Activated gamma-delta T cell (primary cell): ENCODE measurements around the gene DCTN1.
A peak's percentile ranks its signal among the peaks of the same experiment; 100 is the strongest.
"Not testable (repeated sequence)": the region's sequence is repeated elsewhere in the genome, so short reads cannot be mapped to it uniquely, and the experiment has no call there.

Experiments used
- DNase-seq: peaks from one replicate; lab custom pipeline; 2025; lab: John Stamatoyannopoulos, UW
- total RNA-seq, 2 donors: gene quantifications; one replicate each; lab custom pipeline; 2026; lab: John Stamatoyannopoulos, UW

The DCTN1 gene
- total RNA-seq = 136 to 139 reads per million in 2 donors

- no peak for DNase-seq
These were observed at the start of gene DCTN1 for GRCh38 chr2:74379851-74380789. Gene DCTN1, minus strand, starts transcription at chr2:74380311. Its CDS starts 274 bp downstream, at chr2:74380037.

DNA sequence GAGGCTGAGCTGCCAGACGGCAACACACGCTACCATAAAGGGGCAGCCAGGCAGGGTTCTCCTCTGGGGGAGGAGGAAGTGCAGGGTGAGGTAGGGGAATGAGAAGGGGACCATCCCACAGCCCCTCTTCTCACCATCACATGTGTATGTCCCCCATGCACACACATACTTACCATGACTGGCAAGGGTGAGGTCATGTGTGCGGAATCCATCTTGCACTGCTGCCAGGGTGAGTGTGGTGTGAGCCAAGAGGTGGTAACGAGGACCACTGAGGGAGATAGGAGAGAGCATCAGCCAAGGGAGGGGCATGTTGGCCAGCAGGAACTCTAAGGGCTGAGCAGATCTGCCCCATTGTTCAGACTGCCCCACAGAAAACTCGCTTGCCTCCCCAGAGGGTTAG lies 48.6 kb upstream of the DCTN1 start:
- DNase-seq = no peak

GRCh38 chr2:74427551-74427950 lies 47.4 kb upstream of the DCTN1 start:
- no peak for DNase-seq

DNA sequence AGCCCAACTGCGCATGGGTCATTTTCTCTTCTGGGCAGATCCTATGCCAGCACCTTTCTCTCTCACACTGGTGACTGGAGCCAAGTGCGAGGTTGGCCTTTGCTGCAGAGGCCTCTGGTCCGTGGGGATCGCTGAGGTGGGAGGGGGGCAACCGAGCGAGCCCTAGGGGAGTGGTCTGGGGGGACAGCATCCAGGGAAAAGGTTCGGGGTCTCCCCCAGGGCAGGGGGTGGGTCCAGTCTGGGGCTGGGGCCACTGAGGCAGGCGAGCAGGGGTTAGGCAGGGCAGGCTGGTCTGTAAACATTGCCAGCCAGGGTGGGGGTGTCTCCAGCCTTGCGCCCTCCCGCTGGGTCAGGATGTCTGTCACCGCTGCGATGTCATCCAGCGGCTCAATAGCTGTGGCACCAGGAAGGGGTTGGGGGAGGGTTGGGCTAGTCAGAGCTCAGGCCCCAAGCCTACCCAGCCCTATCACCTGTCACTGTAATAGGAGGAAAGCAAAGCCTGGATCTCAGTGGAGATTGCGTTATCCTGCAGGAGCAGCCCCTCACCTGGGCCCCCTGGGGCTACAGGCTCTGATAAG lies 46.2 kb upstream of the DCTN1 start:
- no peak for DNase-seq

GRCh38 chr2:74425523-74425922 lies 45.4 kb upstream of the DCTN1 start:
- DNase-seq = no peak

- DNase-seq = no peak
These were observed 44.9 kb upstream of the DCTN1 start for GRCh38 chr2:74424995-74425406.

- no peak for DNase-seq
These were observed 44.3 kb upstream of the DCTN1 start for GRCh38 chr2:74424139-74424992.

DNA sequence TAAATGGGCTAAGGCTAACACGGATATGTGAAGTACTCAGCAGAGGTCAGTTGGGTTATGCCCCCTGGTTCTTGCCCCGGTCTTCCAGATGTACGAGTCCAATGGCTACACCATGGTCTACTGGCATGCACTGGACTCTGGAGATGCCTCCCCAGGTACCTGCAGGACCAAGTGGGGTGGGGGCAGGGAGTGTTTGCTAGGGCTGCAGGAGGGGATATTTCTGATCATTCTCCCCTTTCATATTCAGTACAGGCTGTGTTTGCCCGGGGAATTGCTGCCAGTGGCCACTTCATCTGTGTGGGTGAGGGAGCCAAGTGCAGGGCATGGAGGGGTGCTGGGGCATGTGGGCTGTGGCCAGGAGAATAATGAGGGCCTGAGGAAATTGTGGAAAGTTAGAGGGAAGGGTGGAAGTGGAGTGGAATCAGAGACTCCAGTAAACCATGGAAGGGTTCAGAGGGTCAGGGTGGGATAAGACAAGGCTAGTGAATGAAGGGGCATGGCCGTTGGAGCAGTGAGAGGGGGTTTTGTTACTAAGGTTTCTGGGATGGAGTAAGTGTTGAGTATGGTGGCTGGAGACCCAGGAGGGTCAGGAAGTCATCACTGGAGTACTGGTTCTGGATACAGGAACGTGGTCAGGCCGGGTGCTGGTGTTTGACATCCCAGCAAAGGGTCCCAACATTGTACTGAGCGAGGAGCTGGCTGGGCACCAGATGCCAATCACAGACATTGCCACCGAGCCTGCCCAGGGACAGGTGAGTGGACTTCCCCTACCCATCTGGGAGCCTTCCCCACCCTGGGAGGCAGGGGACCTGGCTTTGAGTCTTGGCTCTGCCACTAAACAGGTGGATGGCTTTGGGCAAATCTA lies 43.4 kb upstream of the DCTN1 start:
- DNase-seq = no peak

DNA sequence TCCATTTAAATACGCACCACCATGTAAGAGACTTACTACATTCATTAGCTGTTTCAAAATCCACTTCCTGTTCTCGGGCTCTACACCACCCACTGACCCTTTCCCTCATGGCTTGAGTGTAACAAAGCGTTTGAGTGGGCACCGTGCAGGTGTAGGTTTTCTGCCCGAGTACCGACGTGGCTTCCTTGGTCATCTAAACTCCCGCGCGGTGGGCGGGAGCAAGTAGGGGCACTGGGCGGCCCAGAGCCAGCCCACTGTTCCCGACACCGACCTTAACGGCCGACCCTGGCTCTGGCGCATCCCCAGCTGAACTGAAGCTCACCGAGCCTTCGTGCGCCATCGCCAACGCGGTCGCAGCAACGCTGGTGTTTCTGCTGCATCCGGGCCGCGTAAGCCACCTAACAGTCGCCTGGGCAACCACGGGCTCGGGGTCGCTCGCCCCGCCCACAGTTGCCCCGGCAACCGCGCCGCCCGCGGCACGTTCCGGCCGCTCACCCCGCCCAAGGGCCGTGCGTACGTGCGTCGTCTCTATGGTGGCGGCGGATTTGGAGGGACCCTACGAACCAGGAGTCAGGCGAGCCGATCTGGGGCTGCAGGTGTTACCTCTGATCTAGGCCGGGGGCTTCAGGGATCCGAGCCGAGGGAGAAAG lies 41.2 kb upstream of the DCTN1 start, which contains the start of the genes C2orf81 and WDR54:
Gene C2orf81, minus strand, starts transcription at position 399 of the 650 bp plus-strand sequence. Its CDS starts 59 bp downstream, at position 340.
Gene WDR54, plus strand, starts transcription at position 510 of the 650 bp plus-strand sequence. CDS start 424 bp downstream, outside the sequence.
- peak; percentile 89 for DNase-seq

DNA sequence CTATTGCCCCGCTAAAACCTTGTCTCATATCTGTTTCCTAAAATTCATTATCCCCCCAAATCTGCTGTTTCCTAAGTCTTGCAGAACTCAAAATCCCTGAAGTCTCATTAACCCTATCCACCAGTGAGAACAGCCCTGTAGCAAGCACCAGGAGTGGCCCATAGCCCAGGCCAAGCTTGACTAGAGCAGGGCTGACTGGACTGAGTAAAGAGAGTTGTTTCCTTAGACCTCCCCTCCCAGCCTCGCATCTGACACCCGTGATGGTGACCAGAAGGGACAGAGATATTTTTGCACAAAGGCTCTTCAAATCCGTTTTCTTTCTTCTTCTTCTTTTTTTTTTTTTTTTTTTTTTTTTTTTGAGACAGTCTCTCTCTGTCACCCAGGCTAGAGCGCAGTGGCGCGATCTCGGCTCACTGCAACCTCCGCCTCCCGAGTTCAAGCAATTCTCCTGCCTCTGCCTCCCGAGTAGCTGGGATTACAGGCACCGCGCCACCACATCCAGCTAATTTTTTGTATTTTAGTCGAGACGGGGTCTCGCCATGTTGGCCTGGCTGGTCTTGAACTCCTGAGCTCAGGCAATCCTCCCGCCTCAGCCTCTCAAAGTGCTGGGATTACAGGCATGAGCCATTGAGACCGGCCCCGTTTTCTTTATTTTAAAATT lies 40.5 kb upstream of the DCTN1 start:
- not testable (repeated sequence) for DNase-seq

GRCh38 chr2:74420006-74420405 lies 39.9 kb upstream of the DCTN1 start:
- no peak for DNase-seq

DNA sequence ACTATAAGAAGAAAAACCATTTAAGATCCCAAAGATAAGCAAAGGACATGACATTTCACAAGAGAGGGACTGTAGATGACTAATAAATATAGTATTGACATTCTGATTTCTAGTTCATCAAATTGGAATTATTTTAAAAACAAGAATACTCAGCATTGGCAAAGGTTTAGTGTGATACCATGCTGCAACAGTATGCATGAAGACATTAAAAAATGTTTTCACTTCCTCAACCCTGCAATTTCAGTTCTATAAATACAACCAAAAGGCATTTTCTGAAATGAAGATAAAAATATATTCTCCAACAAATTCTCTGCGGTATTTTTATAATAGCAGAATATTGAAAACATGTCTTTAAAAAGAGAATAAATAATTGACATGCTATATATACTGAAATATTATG lies 39.2 kb upstream of the DCTN1 start:
- DNase-seq = no peak

DNA sequence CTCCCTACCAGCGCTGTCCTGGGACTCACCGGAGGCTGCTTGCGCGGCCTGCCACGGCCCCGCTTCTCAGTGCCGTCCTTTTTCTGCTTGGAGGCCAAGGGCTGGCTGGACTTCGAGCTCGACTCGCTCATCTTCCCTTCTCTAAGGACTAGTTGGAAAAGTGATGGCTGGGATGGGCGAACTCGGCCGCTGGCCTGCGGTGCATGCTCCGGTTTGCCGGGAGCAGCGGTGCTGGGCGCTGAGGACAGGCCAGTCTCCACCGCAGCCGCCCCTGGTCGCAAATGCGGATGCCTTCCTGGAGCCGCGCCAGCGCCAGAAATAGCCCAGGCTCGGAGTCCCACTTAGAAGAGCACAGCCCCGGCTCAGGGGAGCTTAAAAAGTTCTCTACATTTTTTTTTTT lies 38.2 kb upstream of the DCTN1 start:
- DNase-seq = no peak

DNA sequence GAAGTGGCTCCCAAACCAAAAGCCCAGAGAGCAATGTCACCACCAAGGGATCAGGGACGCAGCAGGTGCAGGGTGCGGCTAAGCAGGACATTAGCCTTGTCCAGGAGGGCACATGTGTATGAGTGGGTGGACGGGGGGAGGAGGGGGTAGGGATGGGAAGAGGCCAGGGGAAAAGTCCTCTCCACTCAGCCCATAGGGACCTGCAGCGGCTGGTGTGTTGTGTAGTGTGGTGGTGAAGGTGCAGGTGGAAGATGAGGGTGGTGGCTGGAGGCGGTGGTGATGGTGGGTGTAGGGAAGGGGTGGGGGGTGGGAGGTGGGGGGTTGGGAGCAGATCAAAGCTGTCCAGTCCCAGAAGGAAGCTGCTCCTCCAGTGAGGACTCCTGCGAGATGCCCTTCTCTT lies 37.7 kb upstream of the DCTN1 start:
- no peak for DNase-seq

DNA sequence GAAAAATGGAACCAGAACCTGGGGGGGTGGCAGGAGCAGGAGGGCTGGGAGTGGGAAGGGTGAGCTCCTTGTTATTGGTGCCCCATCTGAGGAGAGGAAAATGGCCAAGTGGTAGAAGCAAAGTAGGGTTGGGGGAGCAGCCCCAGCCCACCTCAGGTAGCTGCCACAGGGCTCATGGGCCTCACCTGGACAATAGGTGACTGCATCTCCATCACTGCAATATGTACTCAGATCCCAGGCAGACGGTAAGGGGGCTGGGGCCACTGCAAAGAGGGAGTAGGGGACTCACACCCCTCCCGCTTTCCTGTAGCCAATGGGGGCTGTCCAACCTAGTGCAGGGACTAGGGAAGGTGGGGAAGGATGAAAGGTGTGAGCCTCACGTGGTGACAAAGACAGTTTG lies 37.1 kb upstream of the DCTN1 start:
- no peak for DNase-seq

- DNase-seq = no peak
These were observed 36.7 kb upstream of the DCTN1 start for GRCh38 chr2:74416778-74417177.

DNA sequence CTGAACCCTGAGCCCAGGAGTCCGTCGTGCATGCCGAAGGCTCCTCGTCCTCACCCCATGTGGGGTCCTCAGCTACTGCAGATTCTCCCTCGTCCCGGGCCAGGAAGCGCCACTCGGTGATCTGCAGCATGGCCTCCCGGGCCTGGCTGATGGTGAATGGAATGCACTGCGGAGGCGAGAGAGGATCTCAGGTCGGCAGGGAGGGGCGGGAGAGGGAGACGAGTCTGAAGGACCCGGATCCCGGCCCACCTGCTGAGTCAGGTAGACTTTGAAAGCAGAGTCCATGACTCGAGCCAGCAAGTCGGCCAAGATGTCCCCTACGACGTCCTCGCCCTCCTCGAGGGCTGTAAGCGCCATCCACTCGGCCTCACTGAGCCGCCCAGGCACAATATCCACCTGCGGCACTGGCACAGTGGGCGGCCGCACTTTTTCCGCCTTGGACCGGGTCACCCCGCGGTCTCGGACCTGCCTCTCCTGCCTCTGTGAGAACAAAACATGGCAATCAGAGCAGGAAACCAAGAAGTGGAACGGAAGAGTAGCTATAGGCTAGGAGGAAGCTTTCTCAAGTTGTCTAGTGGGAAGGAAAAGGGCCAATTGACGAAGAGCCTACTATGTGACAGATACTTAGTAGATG lies 35.8 kb upstream of the DCTN1 start:
- no peak for DNase-seq

DNA sequence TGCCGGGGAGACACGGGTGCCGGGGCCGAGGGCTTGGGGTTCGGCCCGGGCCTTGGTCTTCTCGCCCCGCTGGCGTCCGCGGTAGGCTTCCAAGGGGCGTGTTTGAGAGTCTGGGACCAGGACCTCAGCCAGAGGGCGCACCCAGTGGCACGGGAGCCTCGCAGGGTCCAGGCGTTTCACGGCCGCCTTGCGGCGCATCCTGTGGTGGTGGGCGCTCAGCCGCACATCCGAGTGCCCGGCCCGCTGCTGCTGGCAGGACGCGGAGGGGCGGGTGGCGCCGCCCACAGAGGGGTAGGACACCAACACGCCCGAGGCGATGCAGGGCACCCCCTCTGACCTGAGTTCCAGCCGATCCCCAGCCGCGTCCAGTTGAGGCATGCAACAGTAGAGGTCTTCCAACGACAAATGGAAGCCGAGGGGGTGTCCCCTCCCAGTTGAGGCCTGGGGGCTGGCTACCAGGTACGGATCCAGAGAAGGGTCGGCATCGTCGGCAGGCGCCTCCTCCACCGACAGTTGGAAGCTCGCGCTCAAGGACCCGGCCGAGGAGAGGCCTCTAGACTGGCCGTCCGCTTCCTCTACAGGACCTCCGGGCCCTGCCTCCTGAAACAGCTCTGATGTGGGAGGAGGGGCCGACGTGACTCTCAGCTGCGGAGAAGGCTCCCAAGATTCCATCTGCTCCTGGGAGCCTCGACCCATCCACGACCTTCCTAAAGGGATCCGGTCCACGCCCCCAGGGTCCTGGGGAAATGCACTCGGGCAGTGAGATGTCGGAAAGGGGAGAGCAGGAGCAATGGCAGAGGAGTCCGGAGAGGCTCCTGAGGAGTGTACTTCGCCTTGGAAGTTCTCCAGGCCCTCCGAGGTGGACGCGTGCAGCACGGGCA lies 35.0 kb upstream of the DCTN1 start:
- DNase-seq = no peak
